NCI-H82 treated with DMSO at 0.1 percent for 48 hours (cell line): Measurements from ENCODE around the gene APBB2.

ENCODE experiments used
- DNase-seq: peaks from one replicate; lab custom pipeline; 2025; ENCODE audit not compliant: unreplicated experiment; lab: John Stamatoyannopoulos, UW

The APBB2 gene

GRCh38 chr4:40788331-40788730 is 426.0 kb downstream of the APBB2 start:
- no peak for DNase-seq

- DNase-seq, result no peak
Observed at GRCh38 chr4:40785727-40786126, 428.6 kb downstream of the APBB2 start.

GRCh38 chr4:40782876-40783275 is 431.5 kb downstream of the APBB2 start:
- no peak for DNase-seq

GRCh38 chr4:40778090-40778489 is 436.3 kb downstream of the APBB2 start:
- no peak for DNase-seq

- no peak for DNase-seq
Observed at GRCh38 chr4:40769266-40769665, 445.1 kb downstream of the APBB2 start.

- DNase-seq, result no peak
Observed at GRCh38 chr4:40763228-40763716, 451.1 kb downstream of the APBB2 start.
